Activated naive CD8-positive, alpha-beta T cell treated with anti-CD3 and anti-CD28 coated beads, Interleukin-2, amount 10 ng/mL, durations not matched to agents 7 days and 5 days (primary cell): Measurements from ENCODE around the gene UBAP1L. TPM values are rescaled to one million over a fixed set of nuclear protein-coding genes. Genes with fewer than 3 reads are reported as not detected.

Source experiments
- ATAC-seq: fragments of 150-1000 bp; cut with Tn5 transposase; one replicate; pipeline ENCODE4 v1.10.0; 2021; ENCODE audit warnings: low read depth, moderate library complexity
- POLR2A ChIA-PET: fragments of 350-600 bp; sonication (Branson Sonifier 250); formaldehyde crosslinking; loops from one replicate; lab custom pipeline; 2021; ENCODE audit warnings: antibody characterized with exemption; lab: Charles Lee
- DNase-seq: peaks from one replicate; pipeline ENCODE4 v3.0.0; 2021
- H3K27ac Mint-ChIP-seq: one replicate; pipeline ENCODE4 v1.8.0; 2022; ENCODE audit warnings: mild to moderate bottlenecking, mixed read lengths
- H3K27me3 Mint-ChIP-seq: one replicate; pipeline ENCODE4 v1.8.0; 2022; ENCODE audit warnings: mild to moderate bottlenecking, moderate library complexity, mixed read lengths
- H3K36me3 Mint-ChIP-seq: one replicate; pipeline ENCODE4 v1.8.0; 2021; ENCODE audit warnings: mild to moderate bottlenecking, mixed read lengths
- H3K4me1 Mint-ChIP-seq: one replicate; pipeline ENCODE4 v1.8.0; 2021; ENCODE audit warnings: mixed read lengths
- H3K4me3 Mint-ChIP-seq: one replicate; pipeline ENCODE4 v1.8.0; 2022; ENCODE audit warnings: mild to moderate bottlenecking, moderate library complexity, mixed read lengths
- H3K9me3 Mint-ChIP-seq: one replicate; pipeline ENCODE4 v1.8.0; 2021; ENCODE audit warnings: mixed read lengths
- total RNA-seq, 2 experiments: library from RNA; stranded (reverse); gene quantifications; one replicate each; pipeline ENCODE4 v1.2.3, GENCODE V29; 2021

Gene UBAP1L
- total RNA-seq, 2 experiments from 2014 or later: 6.1 to 7.2 TPM

DNA sequence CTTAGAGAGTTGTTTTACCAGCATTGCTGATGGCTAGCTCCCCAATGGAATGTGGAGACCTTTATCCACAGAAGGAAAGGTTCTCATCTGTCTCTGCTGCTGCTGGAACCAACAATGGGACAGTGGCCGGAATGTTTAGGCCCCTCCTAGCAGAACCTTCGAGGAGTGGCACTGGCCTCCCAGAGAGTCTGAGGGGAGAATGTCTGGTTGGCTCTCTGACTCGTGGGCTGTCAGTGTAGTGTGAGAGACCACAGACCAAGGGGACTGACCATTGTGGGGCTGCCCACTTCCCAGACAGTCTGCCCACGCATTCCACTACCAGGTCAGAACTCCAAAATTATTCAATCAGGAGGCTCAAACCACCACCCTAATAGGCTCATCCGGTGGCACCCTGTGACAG is 52.3 kb downstream of the UBAP1L start:
- Mint-ChIP-seq H3K4me1 (peaks cover 2% of the 10 kb centered on the region), H3K4me3 (no peak overlapping the region), H3K27me3 (peaks cover 31% of the 10 kb centered on the region), H3K27ac (no peak overlapping the region), H3K9me3 (no peaks in the 10 kb centered on the region), H3K36me3 (no peaks in the 10 kb centered on the region)
- DNase-seq: no peak
- POLR2A ChIA-PET: no interaction called here
- ATAC-seq: no peak

DNA sequence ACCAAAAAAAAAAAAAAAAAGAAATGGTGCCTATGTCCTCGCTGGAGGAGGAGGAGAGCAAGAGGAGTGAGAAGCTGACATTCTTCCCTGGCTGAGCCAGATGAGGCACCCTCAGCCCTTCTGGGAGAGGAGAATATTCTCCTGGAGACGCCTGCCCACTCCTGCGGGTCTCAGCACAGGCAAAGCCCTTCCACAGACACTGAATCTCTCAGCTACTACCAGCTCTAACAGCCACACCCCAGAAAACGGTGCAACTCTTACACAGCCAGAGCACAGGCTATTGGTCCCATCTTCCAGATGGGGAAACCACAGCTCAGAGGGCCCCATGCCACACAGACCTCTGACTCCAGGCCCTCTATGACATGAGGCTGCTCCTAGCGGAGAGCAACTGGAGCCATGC is 52.9 kb downstream of the UBAP1L start:
- ATAC-seq: no peak
- no peaks in the 10 kb centered on the region for H3K9me3 Mint-ChIP-seq
- peaks cover 30% of the 10 kb centered on the region for H3K27me3 Mint-ChIP-seq
- no peaks in the 10 kb centered on the region for H3K36me3 Mint-ChIP-seq
- POLR2A ChIA-PET: no interaction called here
- H3K4me1 Mint-ChIP-seq: no peaks in the 10 kb centered on the region
- DNase-seq: no peak
- H3K4me3 Mint-ChIP-seq: no peak overlapping the region
- H3K27ac Mint-ChIP-seq: no peak overlapping the region

DNA sequence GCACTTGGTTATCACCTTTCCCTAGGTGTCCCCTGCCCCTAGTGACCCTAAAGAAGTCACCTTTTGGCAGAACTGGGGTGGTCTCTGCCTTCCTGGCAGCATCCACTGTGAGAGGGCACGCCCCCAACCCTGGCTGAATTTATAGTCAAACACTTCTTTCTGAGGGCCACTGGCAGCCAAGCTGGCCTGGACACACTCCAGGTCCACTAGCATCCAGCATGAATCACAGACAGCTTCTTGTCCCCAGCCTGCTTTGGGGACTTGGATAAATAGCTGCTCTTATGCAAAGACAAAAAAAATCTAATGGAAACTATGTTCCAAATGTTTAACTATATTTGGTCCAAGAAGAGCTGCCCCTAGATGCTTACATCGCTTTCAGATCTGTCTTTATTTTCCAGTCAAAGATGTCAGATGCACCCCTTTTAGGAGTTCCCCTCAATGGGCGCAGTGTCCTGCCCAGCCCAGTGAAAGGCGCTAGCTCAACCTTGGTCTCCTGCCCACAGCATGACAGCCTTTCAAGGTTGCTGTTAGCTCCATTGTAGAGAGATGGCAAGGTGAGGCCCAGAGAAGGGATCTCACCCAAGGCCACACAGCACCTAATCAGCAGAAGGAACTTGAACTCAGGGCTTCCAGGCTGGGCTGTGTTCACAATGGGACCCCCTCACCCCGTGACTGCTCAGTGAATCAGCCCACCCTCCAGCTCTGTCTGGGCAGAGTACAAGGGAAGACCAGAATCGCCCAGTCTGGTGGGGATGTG is 54.2 kb downstream of the UBAP1L start:
- POLR2A ChIA-PET: no interaction called here
- Mint-ChIP-seq H3K4me3 (no peak overlapping the region), H3K4me1 (peaks cover 3% of the 10 kb centered on the region), H3K36me3 (no peaks in the 10 kb centered on the region), H3K27ac (no peak overlapping the region), H3K27me3 (peaks cover 19% of the 10 kb centered on the region), H3K9me3 (no peaks in the 10 kb centered on the region)
- DNase-seq (no peak), ATAC-seq (no peak)

DNA sequence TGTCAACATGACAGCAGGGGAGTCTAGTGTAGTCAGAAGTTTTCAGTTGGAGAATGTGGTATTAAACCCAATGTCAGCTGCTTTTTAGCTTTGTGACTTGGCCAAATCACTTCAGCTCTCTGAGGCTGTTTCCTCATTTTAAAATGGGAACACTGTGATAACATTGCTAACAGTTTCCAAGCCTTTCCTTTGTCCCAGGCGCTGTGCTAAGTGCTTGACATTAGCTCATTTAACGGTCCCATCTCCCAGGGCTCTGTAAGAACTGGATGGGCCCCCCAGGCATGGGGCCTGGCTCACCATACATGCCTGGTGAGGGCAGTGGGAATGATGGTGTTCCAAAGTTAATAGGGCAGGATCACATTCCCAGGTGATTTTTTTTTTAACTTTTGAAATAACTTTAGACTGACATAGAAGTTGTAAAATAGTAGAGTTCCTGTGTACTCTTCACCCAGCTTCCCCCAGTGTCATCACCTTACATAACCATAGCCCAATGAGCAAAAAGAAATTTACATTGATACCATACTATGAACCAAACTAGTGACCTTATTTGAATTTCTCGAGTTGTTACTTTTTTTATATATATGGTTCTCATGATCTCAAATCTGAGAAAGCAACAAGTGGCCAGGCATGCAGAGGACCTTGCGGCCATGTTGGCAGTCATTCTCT is 54.9 kb downstream of the UBAP1L start:
- no peaks in the 10 kb centered on the region for H3K9me3 Mint-ChIP-seq
- POLR2A ChIA-PET: interaction anchor here (1.1 kb wide), 1 partner anchor 10 kb away, joined by 3 read pairs; no protein-coding TSS in a partner anchor
- DNase-seq (no peak), ATAC-seq (no peak)
- H3K4me3 Mint-ChIP-seq: no peak overlapping the region
- no peak overlapping the region for H3K27ac Mint-ChIP-seq
- H3K27me3 Mint-ChIP-seq: peaks cover 11% of the 10 kb centered on the region
- H3K4me1 Mint-ChIP-seq: peaks cover 7% of the 10 kb centered on the region
- H3K36me3 Mint-ChIP-seq: no peaks in the 10 kb centered on the region

DNA sequence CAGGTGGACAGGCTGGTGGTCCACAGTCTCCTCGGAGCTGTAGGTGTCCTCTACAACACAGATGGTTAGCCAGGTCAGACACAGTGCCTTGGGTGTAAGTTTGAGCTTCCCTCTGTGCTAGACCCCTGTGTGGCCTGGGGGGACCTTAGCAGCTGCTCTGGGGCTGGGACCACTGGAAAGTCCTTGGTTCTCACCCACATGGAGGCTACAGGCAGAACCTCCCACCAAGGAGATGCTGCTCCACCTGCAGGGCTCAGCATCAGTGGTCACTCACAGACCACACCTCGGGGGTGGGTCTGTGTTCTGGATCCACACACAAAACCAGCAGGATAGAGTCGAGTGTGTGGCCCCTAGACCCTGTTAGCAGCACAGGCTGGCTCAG is 55.6 kb downstream of the UBAP1L start:
- ATAC-seq (no peak), DNase-seq (no peak)
- POLR2A ChIA-PET: interaction anchor here (1.1 kb wide), 1 partner anchor 9 kb away, joined by 3 read pairs; no protein-coding TSS in a partner anchor
- no peaks in the 10 kb centered on the region for H3K36me3 Mint-ChIP-seq
- H3K9me3 Mint-ChIP-seq: no peaks in the 10 kb centered on the region
- H3K4me3 Mint-ChIP-seq: no peak overlapping the region
- H3K27me3 Mint-ChIP-seq: peaks cover 6% of the 10 kb centered on the region
- no peak overlapping the region for H3K27ac Mint-ChIP-seq
- peaks cover 7% of the 10 kb centered on the region for H3K4me1 Mint-ChIP-seq

DNA sequence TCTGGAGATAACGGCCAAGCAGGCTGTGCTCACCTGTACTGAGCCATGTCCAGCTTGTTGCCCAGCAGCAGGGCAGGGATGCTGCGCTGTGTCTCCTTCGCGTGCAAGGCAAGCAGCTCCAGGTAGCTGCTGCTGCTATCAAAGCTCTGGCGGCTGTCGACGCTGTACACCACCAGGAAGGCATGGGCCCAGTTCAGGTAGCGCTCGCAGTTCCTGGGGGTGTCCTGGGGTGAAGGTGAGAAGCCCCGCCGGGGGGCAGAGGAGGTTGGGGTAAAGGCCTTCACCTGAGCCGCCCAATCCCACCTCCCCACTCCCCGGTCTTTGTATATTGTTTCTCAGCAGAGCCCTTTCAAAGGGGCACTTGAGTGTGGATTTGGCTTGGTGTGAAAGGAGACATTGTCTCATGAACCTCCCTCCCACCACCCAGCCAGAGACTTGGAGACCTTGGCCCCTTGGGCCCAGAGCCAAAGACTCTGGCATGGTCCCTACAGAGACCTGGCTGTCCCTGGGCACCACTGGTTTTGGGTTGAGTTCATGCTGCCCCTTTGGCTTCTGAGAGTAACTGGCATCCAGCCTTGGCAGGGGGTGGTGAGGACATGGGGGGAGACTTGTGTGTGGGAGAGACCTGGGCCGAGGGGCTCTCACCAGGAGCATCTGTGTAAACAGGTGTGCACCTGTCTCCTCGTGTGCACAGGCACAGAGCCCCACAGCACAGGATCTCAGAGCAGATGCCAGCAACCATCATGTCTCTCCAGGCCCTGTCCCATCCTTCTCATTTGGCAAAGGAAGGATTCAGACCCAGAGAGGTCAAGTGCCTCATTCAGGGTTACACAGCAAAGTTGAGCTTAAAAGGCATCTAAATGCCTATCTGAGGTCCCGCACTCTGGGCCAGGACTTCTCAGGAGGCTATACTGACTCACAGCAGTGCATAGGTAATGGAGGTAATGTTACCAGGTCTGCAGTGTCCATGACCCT is 56.3 kb downstream of the UBAP1L start:
- Mint-ChIP-seq H3K4me3 (no peak overlapping the region), H3K27me3 (peaks cover 6% of the 10 kb centered on the region), H3K27ac (no peak overlapping the region), H3K9me3 (no peaks in the 10 kb centered on the region), H3K4me1 (peaks cover 7% of the 10 kb centered on the region), H3K36me3 (no peaks in the 10 kb centered on the region)
- no peak for ATAC-seq
- DNase-seq: no peak
- POLR2A ChIA-PET: no interaction called here

DNA sequence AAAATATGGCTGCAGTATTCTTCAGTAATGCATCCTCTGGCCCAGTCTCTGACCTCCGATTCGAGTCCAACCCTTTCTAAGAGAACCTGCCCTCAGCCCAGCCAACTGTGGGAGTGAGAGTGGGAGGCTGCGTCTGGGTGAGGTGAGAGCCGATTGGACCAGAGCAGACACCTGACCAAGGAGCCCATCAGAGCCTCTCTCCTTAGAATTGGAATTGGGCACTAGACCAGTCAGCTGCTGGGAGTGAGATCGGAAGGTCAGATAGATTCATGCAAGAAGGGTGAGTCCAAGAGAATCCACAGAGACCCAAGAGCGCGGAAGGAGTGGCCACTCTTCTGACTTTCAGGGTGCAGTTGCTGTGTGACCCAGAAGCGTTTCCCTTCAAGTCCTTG is 57.5 kb downstream of the UBAP1L start:
- H3K4me1 Mint-ChIP-seq: peaks cover 9% of the 10 kb centered on the region
- no peaks in the 10 kb centered on the region for H3K9me3 Mint-ChIP-seq
- ATAC-seq (no peak), DNase-seq (no peak)
- H3K36me3 Mint-ChIP-seq: no peaks in the 10 kb centered on the region
- no peak overlapping the region for H3K4me3 Mint-ChIP-seq
- H3K27ac Mint-ChIP-seq: no peak overlapping the region
- POLR2A ChIA-PET: no interaction called here
- peaks cover 8% of the 10 kb centered on the region for H3K27me3 Mint-ChIP-seq

DNA sequence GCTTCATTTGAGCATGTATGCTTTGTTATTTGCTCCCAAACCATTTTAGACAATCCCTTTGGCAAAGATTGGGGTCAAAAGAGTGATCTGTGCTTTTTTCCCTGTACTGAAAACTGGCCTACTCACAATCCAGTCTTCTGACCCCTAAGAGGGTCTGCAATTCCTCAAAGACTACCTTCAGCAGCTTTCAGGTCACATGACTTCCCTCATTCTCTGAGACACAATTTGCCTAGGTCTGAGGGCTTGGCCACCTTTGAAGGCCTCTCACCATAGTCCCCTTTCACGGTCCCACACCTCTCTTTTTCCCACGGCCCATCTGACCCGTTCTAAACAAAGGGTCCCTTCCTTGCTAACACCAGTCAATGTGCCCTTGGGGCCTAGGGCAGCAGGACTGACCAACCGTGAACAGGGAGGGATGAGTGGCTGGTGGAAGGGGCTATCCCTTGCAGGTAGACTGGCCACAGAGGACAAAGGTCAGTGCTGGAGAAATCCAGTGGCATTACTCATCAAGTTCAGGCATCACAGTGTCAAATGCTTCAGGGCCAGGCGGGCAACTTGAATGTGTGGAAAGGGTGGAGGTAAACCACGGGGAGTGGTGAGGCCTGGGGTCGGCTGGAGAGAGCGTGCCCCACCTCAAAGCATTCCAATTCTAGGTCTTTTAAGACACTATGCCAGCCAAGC is 58.0 kb downstream of the UBAP1L start:
- DNase-seq (no peak), ATAC-seq (no peak)
- POLR2A ChIA-PET: no interaction called here
- Mint-ChIP-seq H3K36me3 (no peaks in the 10 kb centered on the region), H3K4me1 (peaks cover 11% of the 10 kb centered on the region), H3K27ac (no peak overlapping the region), H3K4me3 (no peak overlapping the region), H3K9me3 (no peaks in the 10 kb centered on the region), H3K27me3 (peaks cover 7% of the 10 kb centered on the region)

DNA sequence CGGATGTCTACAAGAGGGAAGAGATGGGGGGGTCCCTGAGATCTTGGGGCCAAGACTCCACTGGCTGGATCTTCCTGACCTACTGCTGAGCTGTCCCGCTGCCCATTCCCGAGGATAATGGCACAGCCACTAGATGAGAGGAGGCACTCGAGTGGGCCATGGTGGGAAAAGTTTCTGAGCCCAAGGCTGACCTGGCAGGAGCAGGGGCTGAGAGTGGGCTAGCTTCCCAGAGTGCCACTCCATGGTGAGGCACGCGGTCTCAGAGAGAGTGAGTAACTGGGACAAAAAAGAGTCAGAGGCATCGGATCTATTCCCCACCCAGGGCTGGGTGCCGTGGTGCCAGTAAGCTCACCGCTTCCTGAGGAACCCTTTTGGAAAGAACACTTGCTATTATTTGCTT is 58.9 kb downstream of the UBAP1L start:
- H3K4me1 Mint-ChIP-seq: peaks cover 14% of the 10 kb centered on the region
- POLR2A ChIA-PET: interaction anchor here (2.3 kb wide), 1 partner anchor 249 kb away, joined by 9 read pairs; the partner anchor contains the start of gene RNU5B-1
- DNase-seq (no peak), ATAC-seq (no peak)
- H3K36me3 Mint-ChIP-seq: no peaks in the 10 kb centered on the region
- no peak overlapping the region for H3K4me3 Mint-ChIP-seq
- peaks cover 8% of the 10 kb centered on the region for H3K27me3 Mint-ChIP-seq
- no peak overlapping the region for H3K27ac Mint-ChIP-seq
- no peaks in the 10 kb centered on the region for H3K9me3 Mint-ChIP-seq

DNA sequence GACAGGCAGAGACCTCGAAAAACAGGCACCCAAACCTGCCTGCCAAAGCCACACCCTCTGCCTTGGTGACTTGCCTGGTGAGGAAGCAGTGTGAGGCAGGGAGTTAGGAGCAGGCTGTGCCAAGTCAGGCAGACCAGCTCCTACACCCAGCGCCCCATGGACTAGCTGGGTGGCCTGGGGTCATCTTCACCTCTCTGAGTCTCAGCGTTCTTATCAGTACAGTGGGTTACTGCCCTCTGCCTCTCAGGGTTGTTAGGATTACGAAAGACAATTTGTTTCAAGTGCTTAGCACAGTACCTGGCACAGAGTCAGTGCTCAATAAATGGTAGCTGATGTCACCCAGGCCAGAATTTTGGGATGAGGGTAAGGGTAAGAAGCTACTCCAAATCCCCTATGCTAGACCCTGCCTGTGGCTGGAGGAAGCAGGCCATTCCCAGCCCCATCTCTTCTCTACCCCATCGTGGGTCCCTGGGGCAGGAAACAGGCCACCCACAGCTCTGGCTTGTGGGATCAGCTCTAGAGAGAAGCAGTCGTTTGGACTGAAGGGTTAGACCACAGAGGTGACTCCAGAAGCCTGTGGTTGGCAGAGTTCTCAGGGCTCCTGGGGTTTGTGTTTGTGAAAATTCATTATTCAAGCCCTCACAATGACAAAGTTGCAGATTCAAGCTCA is 59.7 kb downstream of the UBAP1L start:
- peaks cover 14% of the 10 kb centered on the region for H3K4me1 Mint-ChIP-seq
- H3K4me3 Mint-ChIP-seq: peak overlapping the region; percentile 56
- DNase-seq (peak; percentile 41), ATAC-seq (peak; percentile 53)
- H3K9me3 Mint-ChIP-seq: no peaks in the 10 kb centered on the region
- H3K27me3 Mint-ChIP-seq: peaks cover 8% of the 10 kb centered on the region
- POLR2A ChIA-PET: interaction anchor here (1.4 to 2.3 kb wide), 2 partner anchors 245 to 250 kb away, joined by 3 to 9 read pairs; partner anchors contain the start of gene RNU5B-1
- H3K27ac Mint-ChIP-seq: no peak overlapping the region
- no peaks in the 10 kb centered on the region for H3K36me3 Mint-ChIP-seq

DNA sequence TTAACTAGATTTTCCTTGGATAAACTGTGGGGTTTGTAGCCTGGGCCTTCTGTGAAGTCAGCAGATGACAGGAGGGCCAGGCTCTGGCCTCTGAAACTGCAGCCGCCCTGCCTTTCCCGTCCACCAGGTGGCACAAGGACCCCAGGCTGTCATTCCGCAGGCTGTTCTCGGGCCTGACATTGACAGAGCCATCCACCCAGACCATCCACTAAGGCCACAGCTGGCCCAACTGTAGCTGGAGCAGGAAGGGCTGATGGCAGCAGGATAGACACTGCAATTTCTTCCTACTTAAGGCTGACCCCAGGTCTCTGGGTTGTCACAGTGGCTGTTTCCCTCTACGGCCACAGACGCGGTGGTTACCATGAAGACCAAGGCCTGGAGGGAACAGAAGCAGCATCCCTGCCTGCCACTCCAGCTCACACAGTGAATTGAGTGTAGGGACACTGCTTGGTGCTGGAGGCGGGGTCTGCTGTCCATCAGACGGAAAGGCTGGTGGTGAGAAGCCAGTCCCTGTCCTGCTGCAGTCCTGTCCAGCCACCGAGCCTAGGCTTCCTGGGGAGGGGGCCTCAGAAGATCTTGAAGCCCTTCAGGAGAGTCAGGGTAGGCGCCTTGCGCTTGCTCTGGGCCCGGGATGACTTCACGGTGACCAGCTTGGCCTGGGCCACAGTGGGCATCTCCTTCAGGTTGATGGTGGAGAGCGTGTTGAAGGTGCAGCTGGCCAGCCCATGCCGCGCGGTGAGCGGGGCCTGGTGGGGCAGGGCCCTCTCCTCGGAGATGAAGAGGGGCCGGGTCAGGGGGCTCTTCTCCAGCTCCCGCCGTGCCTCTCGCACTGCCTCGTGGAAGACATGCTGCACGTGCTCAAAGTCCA is 60.4 kb downstream of the UBAP1L start:
- Mint-ChIP-seq H3K27me3 (peaks cover 8% of the 10 kb centered on the region), H3K36me3 (no peaks in the 10 kb centered on the region), H3K9me3 (no peaks in the 10 kb centered on the region), H3K4me1 (peaks cover 19% of the 10 kb centered on the region), H3K27ac (no peak overlapping the region), H3K4me3 (no peak overlapping the region)
- ATAC-seq: peak; percentile 40
- POLR2A ChIA-PET: interaction anchor here (1.4 to 2.3 kb wide), 2 partner anchors 245 to 250 kb away, joined by 3 to 9 read pairs; partner anchors contain the start of gene RNU5B-1
- peak; percentile 75 for DNase-seq
